ENCODE results near the gene BAIAP2L1. TPM values are rescaled to one million over a fixed set of nuclear protein-coding genes. Genes with fewer than 3 reads are reported as not detected.

Gene BAIAP2L1
- total and polyA plus RNA-seq, 9 of the 15 experiments (the other 6 are each of a cell fraction or from before 2014, with no cell fraction given), result 4.2 to 29.8 (median 15.5) TPM

DNA sequence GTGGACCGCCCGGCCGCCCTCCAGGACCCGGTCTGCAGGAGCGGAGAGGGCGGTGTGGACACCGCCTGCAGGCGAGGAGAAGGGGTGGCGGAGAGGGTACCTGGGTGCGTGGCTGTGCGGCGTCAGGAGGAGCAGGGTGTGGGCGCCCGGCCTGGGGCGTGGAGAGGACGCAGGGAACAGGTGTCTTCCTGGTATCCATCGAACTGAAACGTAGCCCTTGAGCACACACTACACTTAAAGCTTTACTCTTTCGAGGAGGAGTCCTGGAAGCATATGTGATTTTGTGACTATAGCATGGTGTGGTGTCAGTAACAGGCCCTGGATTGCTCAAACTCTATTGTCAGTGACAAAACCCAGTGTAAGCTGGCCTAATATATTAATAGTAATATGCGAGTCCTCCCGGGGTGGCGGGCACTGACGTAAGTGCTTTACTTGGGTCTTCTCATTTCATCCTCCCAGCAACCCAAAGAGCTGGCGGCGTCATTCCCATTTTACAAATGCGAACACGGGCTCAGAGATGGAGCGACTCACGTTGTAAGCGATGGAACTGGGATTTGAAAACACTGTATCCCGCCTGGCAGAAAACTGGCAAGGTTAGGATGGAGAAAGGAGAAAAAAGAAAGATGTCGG lies 148.3 kb downstream of the BAIAP2L1 start (continued):
- TF ChIP-seq, protein P1, sequence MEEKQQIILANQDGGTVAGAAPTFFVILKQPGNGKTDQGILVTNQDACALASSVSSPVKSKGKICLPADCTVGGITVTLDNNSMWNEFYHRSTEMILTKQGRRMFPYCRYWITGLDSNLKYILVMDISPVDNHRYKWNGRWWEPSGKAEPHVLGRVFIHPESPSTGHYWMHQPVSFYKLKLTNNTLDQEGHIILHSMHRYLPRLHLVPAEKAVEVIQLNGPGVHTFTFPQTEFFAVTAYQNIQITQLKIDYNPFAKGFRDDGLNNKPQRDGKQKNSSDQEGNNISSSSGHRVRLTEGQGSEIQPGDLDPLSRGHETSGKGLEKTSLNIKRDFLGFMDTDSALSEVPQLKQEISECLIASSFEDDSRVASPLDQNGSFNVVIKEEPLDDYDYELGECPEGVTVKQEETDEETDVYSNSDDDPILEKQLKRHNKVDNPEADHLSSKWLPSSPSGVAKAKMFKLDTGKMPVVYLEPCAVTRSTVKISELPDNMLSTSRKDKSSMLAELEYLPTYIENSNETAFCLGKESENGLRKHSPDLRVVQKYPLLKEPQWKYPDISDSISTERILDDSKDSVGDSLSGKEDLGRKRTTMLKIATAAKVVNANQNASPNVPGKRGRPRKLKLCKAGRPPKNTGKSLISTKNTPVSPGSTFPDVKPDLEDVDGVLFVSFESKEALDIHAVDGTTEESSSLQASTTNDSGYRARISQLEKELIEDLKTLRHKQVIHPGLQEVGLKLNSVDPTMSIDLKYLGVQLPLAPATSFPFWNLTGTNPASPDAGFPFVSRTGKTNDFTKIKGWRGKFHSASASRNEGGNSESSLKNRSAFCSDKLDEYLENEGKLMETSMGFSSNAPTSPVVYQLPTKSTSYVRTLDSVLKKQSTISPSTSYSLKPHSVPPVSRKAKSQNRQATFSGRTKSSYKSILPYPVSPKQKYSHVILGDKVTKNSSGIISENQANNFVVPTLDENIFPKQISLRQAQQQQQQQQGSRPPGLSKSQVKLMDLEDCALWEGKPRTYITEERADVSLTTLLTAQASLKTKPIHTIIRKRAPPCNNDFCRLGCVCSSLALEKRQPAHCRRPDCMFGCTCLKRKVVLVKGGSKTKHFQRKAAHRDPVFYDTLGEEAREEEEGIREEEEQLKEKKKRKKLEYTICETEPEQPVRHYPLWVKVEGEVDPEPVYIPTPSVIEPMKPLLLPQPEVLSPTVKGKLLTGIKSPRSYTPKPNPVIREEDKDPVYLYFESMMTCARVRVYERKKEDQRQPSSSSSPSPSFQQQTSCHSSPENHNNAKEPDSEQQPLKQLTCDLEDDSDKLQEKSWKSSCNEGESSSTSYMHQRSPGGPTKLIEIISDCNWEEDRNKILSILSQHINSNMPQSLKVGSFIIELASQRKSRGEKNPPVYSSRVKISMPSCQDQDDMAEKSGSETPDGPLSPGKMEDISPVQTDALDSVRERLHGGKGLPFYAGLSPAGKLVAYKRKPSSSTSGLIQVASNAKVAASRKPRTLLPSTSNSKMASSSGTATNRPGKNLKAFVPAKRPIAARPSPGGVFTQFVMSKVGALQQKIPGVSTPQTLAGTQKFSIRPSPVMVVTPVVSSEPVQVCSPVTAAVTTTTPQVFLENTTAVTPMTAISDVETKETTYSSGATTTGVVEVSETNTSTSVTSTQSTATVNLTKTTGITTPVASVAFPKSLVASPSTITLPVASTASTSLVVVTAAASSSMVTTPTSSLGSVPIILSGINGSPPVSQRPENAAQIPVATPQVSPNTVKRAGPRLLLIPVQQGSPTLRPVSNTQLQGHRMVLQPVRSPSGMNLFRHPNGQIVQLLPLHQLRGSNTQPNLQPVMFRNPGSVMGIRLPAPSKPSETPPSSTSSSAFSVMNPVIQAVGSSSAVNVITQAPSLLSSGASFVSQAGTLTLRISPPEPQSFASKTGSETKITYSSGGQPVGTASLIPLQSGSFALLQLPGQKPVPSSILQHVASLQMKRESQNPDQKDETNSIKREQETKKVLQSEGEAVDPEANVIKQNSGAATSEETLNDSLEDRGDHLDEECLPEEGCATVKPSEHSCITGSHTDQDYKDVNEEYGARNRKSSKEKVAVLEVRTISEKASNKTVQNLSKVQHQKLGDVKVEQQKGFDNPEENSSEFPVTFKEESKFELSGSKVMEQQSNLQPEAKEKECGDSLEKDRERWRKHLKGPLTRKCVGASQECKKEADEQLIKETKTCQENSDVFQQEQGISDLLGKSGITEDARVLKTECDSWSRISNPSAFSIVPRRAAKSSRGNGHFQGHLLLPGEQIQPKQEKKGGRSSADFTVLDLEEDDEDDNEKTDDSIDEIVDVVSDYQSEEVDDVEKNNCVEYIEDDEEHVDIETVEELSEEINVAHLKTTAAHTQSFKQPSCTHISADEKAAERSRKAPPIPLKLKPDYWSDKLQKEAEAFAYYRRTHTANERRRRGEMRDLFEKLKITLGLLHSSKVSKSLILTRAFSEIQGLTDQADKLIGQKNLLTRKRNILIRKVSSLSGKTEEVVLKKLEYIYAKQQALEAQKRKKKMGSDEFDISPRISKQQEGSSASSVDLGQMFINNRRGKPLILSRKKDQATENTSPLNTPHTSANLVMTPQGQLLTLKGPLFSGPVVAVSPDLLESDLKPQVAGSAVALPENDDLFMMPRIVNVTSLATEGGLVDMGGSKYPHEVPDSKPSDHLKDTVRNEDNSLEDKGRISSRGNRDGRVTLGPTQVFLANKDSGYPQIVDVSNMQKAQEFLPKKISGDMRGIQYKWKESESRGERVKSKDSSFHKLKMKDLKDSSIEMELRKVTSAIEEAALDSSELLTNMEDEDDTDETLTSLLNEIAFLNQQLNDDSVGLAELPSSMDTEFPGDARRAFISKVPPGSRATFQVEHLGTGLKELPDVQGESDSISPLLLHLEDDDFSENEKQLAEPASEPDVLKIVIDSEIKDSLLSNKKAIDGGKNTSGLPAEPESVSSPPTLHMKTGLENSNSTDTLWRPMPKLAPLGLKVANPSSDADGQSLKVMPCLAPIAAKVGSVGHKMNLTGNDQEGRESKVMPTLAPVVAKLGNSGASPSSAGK (IDR thresholded peaks at IDR 0.05), result peak; percentile 58; the same call in 1 of the 2 replicates
- TF ChIP-seq ZFP30 (CRISPR knock-in tag; IDR thresholded peaks at IDR 0.05; ENCODE audit: borderline replicate concordance), result no peak
- TF ChIP-seq, protein P2, sequence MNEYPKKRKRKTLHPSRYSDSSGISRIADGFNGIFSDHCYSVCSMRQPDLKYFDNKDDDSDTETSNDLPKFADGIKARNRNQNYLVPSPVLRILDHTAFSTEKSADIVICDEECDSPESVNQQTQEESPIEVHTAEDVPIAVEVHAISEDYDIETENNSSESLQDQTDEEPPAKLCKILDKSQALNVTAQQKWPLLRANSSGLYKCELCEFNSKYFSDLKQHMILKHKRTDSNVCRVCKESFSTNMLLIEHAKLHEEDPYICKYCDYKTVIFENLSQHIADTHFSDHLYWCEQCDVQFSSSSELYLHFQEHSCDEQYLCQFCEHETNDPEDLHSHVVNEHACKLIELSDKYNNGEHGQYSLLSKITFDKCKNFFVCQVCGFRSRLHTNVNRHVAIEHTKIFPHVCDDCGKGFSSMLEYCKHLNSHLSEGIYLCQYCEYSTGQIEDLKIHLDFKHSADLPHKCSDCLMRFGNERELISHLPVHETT (CRISPR knock-in tag; conservative IDR thresholded peaks at IDR 0.05 in 1 of 2, IDR thresholded peaks at IDR 0.05 in 1 of 2), result peak in 1 of 2 experiments; percentile 32; a peak in 1 of 4 replicates
- no peak for TF ChIP-seq IRF2 (CRISPR knock-in tag; IDR thresholded peaks at IDR 0.05)
- no peak for TF ChIP-seq ATF1 (CRISPR knock-in tag; IDR thresholded peaks at IDR 0.05)
- TF ChIP-seq ATF1 (tag; IDR thresholded peaks at IDR 0.05), result peak; percentile 73
- TF ChIP-seq, protein P3, sequence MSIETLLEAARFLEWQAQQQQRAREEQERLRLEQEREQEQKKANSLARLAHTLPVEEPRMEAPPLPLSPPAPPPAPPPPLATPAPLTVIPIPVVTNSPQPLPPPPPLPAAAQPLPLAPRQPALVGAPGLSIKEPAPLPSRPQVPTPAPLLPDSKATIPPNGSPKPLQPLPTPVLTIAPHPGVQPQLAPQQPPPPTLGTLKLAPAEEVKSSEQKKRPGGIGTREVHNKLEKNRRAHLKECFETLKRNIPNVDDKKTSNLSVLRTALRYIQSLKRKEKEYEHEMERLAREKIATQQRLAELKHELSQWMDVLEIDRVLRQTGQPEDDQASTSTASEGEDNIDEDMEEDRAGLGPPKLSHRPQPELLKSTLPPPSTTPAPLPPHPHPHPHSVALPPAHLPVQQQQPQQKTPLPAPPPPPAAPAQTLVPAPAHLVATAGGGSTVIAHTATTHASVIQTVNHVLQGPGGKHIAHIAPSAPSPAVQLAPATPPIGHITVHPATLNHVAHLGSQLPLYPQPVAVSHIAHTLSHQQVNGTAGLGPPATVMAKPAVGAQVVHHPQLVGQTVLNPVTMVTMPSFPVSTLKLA (conservative IDR thresholded peaks at IDR 0.05), result 0 out of 4 replicates have a peak, but pooled peaks of 1 of the 2 experiments have one; percentile 20
- TF ChIP-seq GTF2E2 (tag; IDR thresholded peaks at IDR 0.05), result no peak
- 0 out of 2 replicates have a peak, but pooled peaks have one; percentile 8 for TF ChIP-seq CBX1 (IDR thresholded peaks at IDR 0.05; ENCODE audit: low read depth)
- TF ChIP-seq NR2C2 (CRISPR knock-in tag; IDR thresholded peaks at IDR 0.05), result no peak
- TF ChIP-seq NR2C2 (tag; IDR thresholded peaks at IDR 0.05), result peak; percentile 91
